GM15510 (cell line): ENCODE data around the gene TMUB1.

Experiments
- POLR2A ChIP-seq: IDR thresholded peaks from 3 replicates; pipeline ENCODE4 v1.6.1; 2011; ENCODE audit warnings: borderline replicate concordance; ENCODE audit not compliant: insufficient read length; ENCODE audit errors: extremely low read depth

TMUB1 gene

DNA sequence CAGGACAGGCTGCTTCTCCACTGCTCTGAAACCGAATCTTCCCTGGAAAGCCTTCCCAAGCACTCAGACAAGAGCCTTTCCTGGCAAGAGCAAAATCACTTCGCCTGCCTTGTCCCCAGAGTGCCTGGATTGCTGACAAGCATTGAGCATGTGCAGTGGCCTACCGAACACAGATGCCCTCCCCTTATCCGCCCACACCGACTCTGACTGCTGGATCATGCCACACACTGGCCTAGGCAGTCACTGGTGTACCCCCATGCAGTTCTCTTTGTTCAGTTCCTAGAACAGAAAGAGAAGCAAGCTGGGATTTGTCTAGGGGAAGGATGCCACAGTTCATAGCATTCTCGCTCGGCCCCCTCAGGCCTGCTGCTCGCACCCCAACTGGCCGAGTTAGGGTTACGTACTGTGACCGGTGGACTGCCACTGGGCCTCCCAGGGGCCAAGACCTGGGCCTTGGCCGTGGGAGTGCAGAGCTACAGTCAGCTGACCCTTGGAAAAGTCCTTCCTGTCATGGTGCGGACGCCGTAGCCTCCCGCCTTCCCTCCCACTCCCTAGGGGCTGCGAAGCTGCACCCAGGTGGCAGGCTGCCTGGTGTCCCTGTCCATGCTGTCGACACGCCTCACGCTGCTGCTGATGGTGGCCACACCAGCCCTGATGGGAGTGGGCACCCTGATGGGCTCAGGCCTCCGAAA, 48.1 kb downstream of the TMUB1 start:
- TF ChIP-seq POLR2A: no peak

DNA sequence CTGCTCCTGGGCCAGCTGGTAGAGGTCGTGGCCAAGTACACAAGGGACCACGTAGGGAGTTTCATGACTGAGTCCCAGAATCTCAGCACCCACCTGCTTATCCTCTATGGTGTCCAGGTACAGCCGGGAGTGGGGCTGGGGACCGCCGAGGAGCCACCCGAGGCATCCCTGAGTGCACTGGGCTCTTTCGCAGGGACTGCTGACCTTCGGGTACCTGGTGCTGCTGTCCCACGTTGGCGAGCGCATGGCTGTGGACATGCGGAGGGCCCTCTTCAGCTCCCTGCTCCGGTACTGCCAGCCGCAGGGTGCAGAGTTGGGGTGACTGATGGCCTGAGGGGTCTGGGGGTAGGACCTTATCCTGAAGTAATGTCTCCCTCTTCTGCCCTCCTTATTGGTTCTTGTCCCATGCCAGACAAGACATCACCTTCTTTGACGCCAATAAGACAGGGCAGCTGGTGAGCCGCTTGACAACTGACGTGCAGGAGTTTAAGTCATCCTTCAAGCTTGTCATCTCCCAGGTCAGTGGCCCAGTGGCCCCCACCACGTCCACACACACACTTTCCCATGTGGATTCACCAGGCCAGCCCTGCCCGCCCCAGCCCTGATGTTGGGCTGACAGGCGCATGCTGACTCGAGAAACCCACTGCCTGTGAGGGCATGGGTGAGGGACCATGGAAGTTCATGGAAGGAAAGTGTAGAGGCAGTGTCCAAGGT, 48.8 kb downstream of the TMUB1 start:
- TF ChIP-seq POLR2A: no peak

- TF ChIP-seq POLR2A: no peak
These were observed 49.4 kb downstream of the TMUB1 start for GRCh38 chr7:151033864-151034249.

- no peak for TF ChIP-seq POLR2A
These were observed 50.1 kb downstream of the TMUB1 start for GRCh38 chr7:151032936-151033863.
